ENCODE data around the gene ZCCHC12.

DNA sequence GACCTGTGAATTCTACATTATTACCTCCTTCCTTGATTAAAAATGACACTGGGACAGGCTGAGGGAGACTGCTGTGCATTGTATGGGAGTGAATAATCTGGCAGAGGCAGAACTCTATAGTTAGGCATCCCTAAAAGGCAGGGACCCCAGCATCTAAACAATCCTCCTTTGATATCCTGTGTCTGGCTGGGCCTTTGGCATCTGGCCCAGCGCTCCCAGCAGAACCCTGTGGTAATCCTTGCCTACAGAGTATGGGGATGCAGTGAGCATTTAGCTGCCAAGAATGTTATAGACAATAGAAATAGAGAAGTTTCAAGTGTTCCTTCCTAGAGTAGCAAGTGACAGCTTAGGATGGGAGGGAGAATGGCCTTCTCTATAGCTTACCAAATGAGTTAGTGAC, 38.5 kb downstream of the ZCCHC12 start:
- TF ChIP-seq, protein P1, sequence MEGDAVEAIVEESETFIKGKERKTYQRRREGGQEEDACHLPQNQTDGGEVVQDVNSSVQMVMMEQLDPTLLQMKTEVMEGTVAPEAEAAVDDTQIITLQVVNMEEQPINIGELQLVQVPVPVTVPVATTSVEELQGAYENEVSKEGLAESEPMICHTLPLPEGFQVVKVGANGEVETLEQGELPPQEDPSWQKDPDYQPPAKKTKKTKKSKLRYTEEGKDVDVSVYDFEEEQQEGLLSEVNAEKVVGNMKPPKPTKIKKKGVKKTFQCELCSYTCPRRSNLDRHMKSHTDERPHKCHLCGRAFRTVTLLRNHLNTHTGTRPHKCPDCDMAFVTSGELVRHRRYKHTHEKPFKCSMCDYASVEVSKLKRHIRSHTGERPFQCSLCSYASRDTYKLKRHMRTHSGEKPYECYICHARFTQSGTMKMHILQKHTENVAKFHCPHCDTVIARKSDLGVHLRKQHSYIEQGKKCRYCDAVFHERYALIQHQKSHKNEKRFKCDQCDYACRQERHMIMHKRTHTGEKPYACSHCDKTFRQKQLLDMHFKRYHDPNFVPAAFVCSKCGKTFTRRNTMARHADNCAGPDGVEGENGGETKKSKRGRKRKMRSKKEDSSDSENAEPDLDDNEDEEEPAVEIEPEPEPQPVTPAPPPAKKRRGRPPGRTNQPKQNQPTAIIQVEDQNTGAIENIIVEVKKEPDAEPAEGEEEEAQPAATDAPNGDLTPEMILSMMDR (IDR thresholded peaks at IDR 0.05; ENCODE audit: poor library complexity) = no peak
- TF ChIP-seq EZH2 (IDR thresholded peaks at IDR 0.05; ENCODE audit: borderline replicate concordance) = no peak
